Ascending aorta (tissue), 2 donors: ENCODE data around the gene PTPA. TPM values are rescaled to one million over a fixed set of nuclear protein-coding genes. Genes with fewer than 3 reads are reported as not detected.

Source experiments
- DNase-seq, 2 donors: peaks; one replicate each; pipeline ENCODE4 v3.0.0-alpha.2; 2019; ENCODE audit warnings: low spot score in 2 of 2
- H3K27ac ChIP-seq, 2 donors: fragments of 200-600 bp; sonication (generic); one replicate each; pipeline ENCODE4 v1.5.1; 2016 to 2017; ENCODE audit warnings: mild to moderate bottlenecking in 1 of 2
- H3K27me3 ChIP-seq: fragments of 200-600 bp; sonication (generic); one replicate; pipeline ENCODE4 v1.5.1; 2017
- H3K36me3 ChIP-seq, 2 donors: fragments of 200-600 bp; sonication (generic); one replicate each; pipeline ENCODE4 v1.5.1; 2016
- H3K4me1 ChIP-seq, 2 donors: fragments of 200-600 bp; sonication (generic); one replicate each; pipeline ENCODE4 v1.5.1; 2016 to 2017; ENCODE audit warnings: mild to moderate bottlenecking in 1 of 2
- H3K4me3 ChIP-seq, 2 donors: fragments of 200-600 bp; sonication (generic); one replicate each; pipeline ENCODE4 v1.5.1; 2016 to 2017; ENCODE audit warnings: mild to moderate bottlenecking in 1 of 2
- H3K9me3 ChIP-seq, 2 donors: fragments of 200-600 bp; sonication (generic); one replicate each; pipeline ENCODE4 v1.5.1; 2016
- CTCF ChIP-seq, 3 experiments: fragments of 200-600 bp in 2 of 3; fragments of 450-650 bp in 1 of 3; sonication (generic) in 2 of 3; IDR thresholded peaks; one replicate each; pipeline ENCODE4 v1.5.1; 2016 to 2019; ENCODE audit warnings: antibody characterized with exemption in 3 of 3, mild to moderate bottlenecking in 1 of 3, moderate library complexity in 1 of 3
- intact Hi-C: fragments of 100-400 bp; cut with DNase I; formaldehyde crosslinking; loops from one replicate; pipeline ENCODE4 v1.15.1; 2023
- total RNA-seq: library from RNA; depleted of rRNA; stranded (reverse); fragments of >200 nt; gene quantifications from one replicate; pipeline ENCODE4 v1.1.0, GENCODE V29; 2016

PTPA gene
- total RNA-seq, 1 donor from 2014 or later: 61.6 TPM

- H3K9me3 ChIP-seq: no peaks in the 10 kb centered on the region
- H3K4me3 ChIP-seq: peak overlapping the region; percentile 81 to 100
- no peaks in the 10 kb centered on the region for H3K27me3 ChIP-seq
- no peaks in the 10 kb centered on the region for H3K36me3 ChIP-seq
- TF ChIP-seq CTCF (IDR thresholded peaks at IDR 0.05): no peak
- H3K27ac ChIP-seq: peak overlapping the region; percentile 97 to 100
- DNase-seq: no peak
- peaks cover 12 to 22% of the 10 kb centered on the region in 2 donors for H3K4me1 ChIP-seq
- intact Hi-C loops: loop anchor here (1.0 to 5.0 kb wide), 7 partner anchors 140 to 450 kb away; partner anchors contain the start of gene NTMT1
These were observed 65.7 kb downstream of the PTPA start for GRCh38 chr9:129176701-129177442.

- Histone ChIP-seq H3K27me3 (no peaks in the 10 kb centered on the region), H3K9me3 (no peaks in the 10 kb centered on the region), H3K27ac (peak overlapping the region; percentile 74 to 100), H3K4me3 (peak overlapping the region; percentile 81 to 100), H3K4me1 (peaks cover 12 to 22% of the 10 kb centered on the region in 2 donors), H3K36me3 (no peaks in the 10 kb centered on the region)
- no peak for DNase-seq
- intact Hi-C loops: loop anchor here (2.0 to 5.0 kb wide), 5 partner anchors 140 to 450 kb away; partner anchors contain the start of gene NTMT1
- no peak for TF ChIP-seq CTCF (IDR thresholded peaks at IDR 0.05)
These were observed 66.2 kb downstream of the PTPA start for GRCh38 chr9:129177443-129177790.

- intact Hi-C loops: loop anchor here (1.0 to 5.0 kb wide), 7 partner anchors 24 to 449 kb away; partner anchors contain the start of gene NTMT1
- Histone ChIP-seq H3K27ac (peak within 1 kb of the TSS; percentile 97 to 100), H3K4me3 (peak within 1 kb of the TSS; percentile 81 to 100), H3K9me3 (no peaks in the 10 kb centered on the region), H3K27me3 (no peaks in the 10 kb centered on the region), H3K36me3 (no peaks in the 10 kb centered on the region), H3K4me1 (peaks cover 9 to 21% of the 10 kb centered on the region in 2 donors)
- peak; percentile 89 to 98 for DNase-seq
- TF ChIP-seq CTCF (IDR thresholded peaks at IDR 0.05): no peak
These were observed 66.8 kb downstream of the PTPA start, which contains the start of gene IER5L for GRCh38 chr9:129177791-129178567. Gene IER5L, minus strand, starts transcription at chr9:129178261. Its CDS starts 209 bp downstream, at chr9:129178052.

GRCh38 chr9:129178568-129179382 lies 67.6 kb downstream of the PTPA start:
- TF ChIP-seq CTCF (IDR thresholded peaks at IDR 0.05): no peak
- intact Hi-C loops: loop anchor here (1.0 to 5.0 kb wide), 6 partner anchors 24 to 449 kb away; partner anchors contain the start of gene NTMT1
- H3K27me3 ChIP-seq: no peaks in the 10 kb centered on the region
- H3K4me1 ChIP-seq: peaks cover 8 to 13% of the 10 kb centered on the region in 2 donors
- DNase-seq: no peak
- no peak overlapping the region for H3K27ac ChIP-seq
- peak overlapping the region; percentile 77 to 100 for H3K4me3 ChIP-seq
- no peaks in the 10 kb centered on the region for H3K9me3 ChIP-seq
- H3K36me3 ChIP-seq: no peaks in the 10 kb centered on the region

DNA sequence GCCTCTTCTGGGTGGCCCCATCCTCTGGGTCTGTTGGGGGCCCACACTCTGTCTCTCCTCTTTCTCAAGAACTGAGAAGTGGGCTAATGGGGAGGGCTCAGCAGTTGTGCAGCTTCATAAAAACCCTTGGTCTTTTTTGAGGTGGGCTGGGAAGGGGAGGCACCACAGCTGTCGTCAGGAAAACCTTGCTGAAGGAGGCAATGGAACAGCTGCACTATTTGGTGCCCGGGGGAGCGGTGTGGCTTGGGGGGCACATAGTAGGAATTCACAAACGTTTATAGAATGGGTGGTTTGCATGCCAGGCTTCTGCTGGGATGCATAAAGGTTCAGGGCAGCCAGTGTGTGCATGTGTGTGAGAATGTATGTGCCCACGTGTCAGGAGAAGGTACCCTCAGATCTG lies 70.0 kb downstream of the PTPA start:
- no peak for DNase-seq
- H3K9me3 ChIP-seq: no peaks in the 10 kb centered on the region
- TF ChIP-seq CTCF (IDR thresholded peaks at IDR 0.05): no peak
- H3K4me1 ChIP-seq: peaks cover 4 to 5% of the 10 kb centered on the region in 2 donors
- H3K27ac ChIP-seq: no peak overlapping the region
- H3K36me3 ChIP-seq: no peaks in the 10 kb centered on the region
- H3K4me3 ChIP-seq: no peak overlapping the region
- intact Hi-C loops: no loop called here
- no peaks in the 10 kb centered on the region for H3K27me3 ChIP-seq
